ENCODE data around the gene CHPF.
A peak's percentile ranks its signal among the peaks of the same experiment; 100 is the strongest.

CHPF gene

GRCh38 chr2:219509780-219510511 lies 33.7 kb downstream of the CHPF start:
- H3K27me3 Mint-ChIP-seq = peaks cover 42% of the 10 kb centered on the region
- peak overlapping the region; percentile 20 for H3K4me3 Mint-ChIP-seq
- H3K4me1 Mint-ChIP-seq (ENCODE audit: low read depth) = peaks cover 13% of the 10 kb centered on the region
- no peak overlapping the region for H3K27ac Mint-ChIP-seq
- peaks cover 10% of the 10 kb centered on the region for H3K36me3 Mint-ChIP-seq (ENCODE audit: low read depth)
- no peaks in the 10 kb centered on the region for H3K9me3 Mint-ChIP-seq

DNA sequence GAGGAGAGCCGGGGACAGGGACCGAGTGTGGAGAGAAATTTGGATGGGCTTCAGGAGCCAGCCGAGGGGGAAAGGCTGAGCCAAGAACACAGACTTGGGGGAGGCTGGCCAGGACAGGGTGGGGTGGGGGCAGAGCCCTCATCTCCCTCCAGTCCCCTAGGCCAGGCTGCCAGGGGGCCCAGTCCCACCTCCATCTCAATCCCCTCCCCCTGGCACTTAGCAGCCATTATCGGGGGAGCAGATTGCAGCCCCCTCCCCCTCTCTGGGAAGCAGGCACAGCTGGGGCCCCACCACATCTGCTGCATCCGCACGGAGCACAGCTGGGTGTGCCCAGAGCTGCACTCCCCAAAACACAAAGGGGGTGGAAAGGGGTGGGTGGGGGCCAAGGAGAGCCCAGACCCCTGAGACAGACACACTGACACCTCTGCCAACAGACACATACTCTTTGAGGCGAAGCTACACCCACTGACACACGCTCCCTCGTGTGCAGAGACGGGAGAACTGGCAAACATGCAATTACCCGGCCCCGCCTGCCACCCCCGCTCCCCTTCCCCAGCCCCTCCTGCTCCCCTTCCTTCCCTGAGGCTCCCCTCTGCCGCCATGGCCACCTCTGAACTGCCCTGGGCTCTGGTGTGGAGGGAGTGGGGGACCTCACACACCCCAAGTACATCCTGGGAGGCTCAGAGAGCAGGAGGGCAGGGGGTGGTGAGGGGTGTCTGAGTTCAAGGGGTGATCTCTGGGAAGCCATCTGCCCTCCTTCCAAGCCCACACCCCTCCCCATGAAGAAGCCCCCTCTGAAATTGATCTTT lies 34.4 kb downstream of the CHPF start:
- no peaks in the 10 kb centered on the region for H3K9me3 Mint-ChIP-seq
- peak overlapping the region; percentile 20 for H3K4me3 Mint-ChIP-seq
- peaks cover 39% of the 10 kb centered on the region for H3K27me3 Mint-ChIP-seq
- H3K27ac Mint-ChIP-seq = no peak overlapping the region
- peaks cover 17% of the 10 kb centered on the region for H3K36me3 Mint-ChIP-seq (ENCODE audit: low read depth)
- peaks cover 13% of the 10 kb centered on the region for H3K4me1 Mint-ChIP-seq (ENCODE audit: low read depth)

GRCh38 chr2:219508444-219508734 lies 35.2 kb downstream of the CHPF start:
- no peak overlapping the region for H3K27ac Mint-ChIP-seq
- peaks cover 17% of the 10 kb centered on the region for H3K36me3 Mint-ChIP-seq (ENCODE audit: low read depth)
- peaks cover 31% of the 10 kb centered on the region for H3K27me3 Mint-ChIP-seq
- H3K4me3 Mint-ChIP-seq = no peak overlapping the region
- peaks cover 10% of the 10 kb centered on the region for H3K4me1 Mint-ChIP-seq (ENCODE audit: low read depth)
- no peaks in the 10 kb centered on the region for H3K9me3 Mint-ChIP-seq

DNA sequence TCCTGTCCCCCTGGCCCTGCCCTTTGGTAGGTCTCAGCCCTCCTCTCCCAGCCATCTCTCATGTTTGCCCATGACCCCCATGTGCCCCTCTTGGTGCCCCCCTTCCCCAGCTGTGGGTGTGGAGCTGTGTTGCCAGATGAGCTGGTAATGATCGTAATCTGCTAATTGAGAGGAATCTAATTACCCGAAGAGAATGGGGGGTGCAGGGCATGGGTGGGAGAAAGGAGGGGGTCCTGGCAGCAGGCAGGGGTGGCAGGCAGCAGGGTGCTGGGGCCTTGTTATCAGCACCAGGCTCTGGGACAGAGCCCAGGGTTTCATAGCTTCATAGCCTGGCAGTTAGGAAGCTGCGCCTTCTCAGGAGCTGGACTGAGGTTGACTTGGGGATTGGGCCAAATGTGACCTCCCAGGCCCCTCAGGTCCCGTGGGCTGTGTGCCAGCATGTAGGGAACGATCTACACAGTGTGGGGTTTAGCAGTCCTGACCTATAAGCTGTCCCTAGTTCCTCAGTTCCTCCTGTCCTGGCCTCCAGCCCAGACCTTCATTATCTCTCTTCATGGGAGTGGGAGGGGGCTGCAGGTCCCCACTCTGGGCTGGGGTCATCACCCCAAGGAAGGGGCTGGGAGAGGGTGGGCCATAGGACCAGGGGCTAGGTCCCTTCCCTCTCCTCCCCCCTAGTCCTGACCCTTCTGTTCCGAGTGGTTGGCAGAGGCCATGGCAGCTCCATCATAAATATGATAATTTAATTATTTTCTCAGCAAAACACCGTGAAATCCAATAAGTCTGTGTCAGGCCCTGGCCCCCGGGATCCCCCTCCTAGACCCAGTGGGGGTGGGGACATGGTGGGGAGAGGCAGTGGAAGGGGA lies 35.8 kb downstream of the CHPF start:
- no peak overlapping the region for H3K4me3 Mint-ChIP-seq
- H3K27me3 Mint-ChIP-seq = peaks cover 27% of the 10 kb centered on the region
- peaks cover 9% of the 10 kb centered on the region for H3K4me1 Mint-ChIP-seq (ENCODE audit: low read depth)
- H3K36me3 Mint-ChIP-seq (ENCODE audit: low read depth) = peaks cover 17% of the 10 kb centered on the region
- no peaks in the 10 kb centered on the region for H3K9me3 Mint-ChIP-seq
- no peak overlapping the region for H3K27ac Mint-ChIP-seq

DNA sequence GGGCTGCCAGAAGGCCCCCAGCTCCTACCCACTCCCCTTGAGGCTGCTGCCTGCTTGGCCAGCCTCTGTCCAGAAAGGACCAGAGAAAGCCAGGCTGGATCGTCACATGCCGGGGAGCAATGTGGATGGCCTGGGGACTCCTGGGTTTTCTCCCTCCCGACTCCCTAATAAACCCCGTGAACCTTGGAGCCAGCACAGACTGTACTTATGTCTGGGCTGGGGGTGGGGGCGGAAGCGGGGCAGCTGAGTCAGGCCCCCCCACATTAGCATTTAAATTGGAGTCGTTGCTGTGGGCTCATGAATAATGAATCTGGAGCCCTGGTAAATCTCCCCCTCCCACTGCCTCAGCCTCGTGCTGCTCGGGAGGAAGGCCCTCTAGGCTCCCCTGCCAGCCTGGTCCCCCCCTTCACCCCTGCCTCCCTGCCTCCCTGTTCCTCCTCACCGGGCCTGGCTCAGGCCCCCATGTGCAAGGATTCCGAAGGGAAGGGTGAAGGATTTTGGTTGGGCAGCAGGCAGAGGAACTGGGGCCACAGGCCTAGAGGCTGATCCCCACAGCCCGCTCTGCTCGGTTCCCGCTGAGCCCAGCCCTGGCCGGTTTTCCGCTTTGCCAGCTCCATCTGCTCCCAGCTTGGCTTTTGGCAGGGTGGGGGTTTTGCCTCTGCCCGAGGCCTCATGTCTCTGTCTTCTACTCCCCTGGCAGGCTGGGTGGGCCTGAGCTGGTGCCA lies 36.6 kb downstream of the CHPF start:
- no peaks in the 10 kb centered on the region for H3K9me3 Mint-ChIP-seq
- peaks cover 17% of the 10 kb centered on the region for H3K36me3 Mint-ChIP-seq (ENCODE audit: low read depth)
- peaks cover 9% of the 10 kb centered on the region for H3K4me1 Mint-ChIP-seq (ENCODE audit: low read depth)
- H3K27me3 Mint-ChIP-seq = peaks cover 21% of the 10 kb centered on the region
- H3K27ac Mint-ChIP-seq = no peak overlapping the region
- H3K4me3 Mint-ChIP-seq = no peak overlapping the region

- H3K4me3 Mint-ChIP-seq = no peak overlapping the region
- peaks cover 17% of the 10 kb centered on the region for H3K36me3 Mint-ChIP-seq (ENCODE audit: low read depth)
- no peaks in the 10 kb centered on the region for H3K9me3 Mint-ChIP-seq
- H3K4me1 Mint-ChIP-seq (ENCODE audit: low read depth) = peaks cover 9% of the 10 kb centered on the region
- peaks cover 19% of the 10 kb centered on the region for H3K27me3 Mint-ChIP-seq
- H3K27ac Mint-ChIP-seq = no peak overlapping the region
Observed at GRCh38 chr2:219506153-219506801, 37.3 kb downstream of the CHPF start.

DNA sequence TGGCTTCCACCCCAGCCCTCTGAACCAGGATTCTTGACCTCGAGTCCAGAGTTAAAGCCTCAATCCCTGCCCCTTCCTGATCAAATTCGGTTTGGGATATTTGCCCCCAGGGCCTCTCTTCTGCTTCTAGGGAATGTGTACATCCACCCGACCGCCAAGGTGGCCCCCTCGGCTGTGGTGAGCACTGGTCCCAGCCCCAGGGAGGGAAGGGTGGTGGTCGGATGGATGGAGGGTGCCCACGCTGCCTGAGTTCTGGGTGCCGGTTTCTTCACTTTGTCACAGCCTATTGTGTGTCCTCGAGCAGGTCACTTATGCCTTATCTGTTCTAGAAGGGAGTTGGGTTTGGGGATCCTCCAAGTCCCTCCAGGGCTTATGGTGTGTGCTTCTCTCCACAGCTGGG lies 38.0 kb downstream of the CHPF start:
- peaks cover 9% of the 10 kb centered on the region for H3K4me1 Mint-ChIP-seq (ENCODE audit: low read depth)
- H3K27ac Mint-ChIP-seq = no peak overlapping the region
- no peak overlapping the region for H3K4me3 Mint-ChIP-seq
- H3K36me3 Mint-ChIP-seq (ENCODE audit: low read depth) = peaks cover 17% of the 10 kb centered on the region
- H3K9me3 Mint-ChIP-seq = no peaks in the 10 kb centered on the region
- H3K27me3 Mint-ChIP-seq = peaks cover 12% of the 10 kb centered on the region

GRCh38 chr2:219502618-219503017 lies 41.0 kb downstream of the CHPF start:
- Mint-ChIP-seq H3K4me1 (ENCODE audit: low read depth) (peaks cover 27% of the 10 kb centered on the region), H3K9me3 (no peaks in the 10 kb centered on the region), H3K36me3 (ENCODE audit: low read depth) (peaks cover 17% of the 10 kb centered on the region), H3K4me3 (no peak overlapping the region), H3K27ac (no peak overlapping the region), H3K27me3 (peaks cover 7% of the 10 kb centered on the region)

GRCh38 chr2:219501849-219502248 lies 41.8 kb downstream of the CHPF start:
- Mint-ChIP-seq H3K4me1 (ENCODE audit: low read depth) (peaks cover 32% of the 10 kb centered on the region), H3K4me3 (no peak overlapping the region)

DNA sequence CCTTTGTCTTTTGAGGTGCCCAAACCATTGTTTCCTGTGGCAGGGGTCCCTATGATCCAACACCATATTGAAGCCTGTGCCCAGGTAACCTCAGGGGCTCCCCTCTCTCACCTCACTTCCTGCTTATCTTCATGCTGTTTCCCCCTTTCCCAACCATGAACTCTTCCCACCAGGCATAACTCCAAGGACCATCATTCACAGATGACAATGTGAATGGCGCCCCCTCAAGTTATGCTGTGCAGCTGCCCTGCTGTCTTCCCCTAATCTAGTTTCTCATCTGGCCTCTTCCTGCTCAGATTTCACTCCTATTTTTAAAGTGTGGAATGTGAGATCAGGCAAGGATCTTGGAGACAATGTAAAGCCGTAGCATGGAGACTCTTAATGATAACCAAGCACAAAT lies 43.5 kb downstream of the CHPF start:
- H3K4me3 Mint-ChIP-seq = peak overlapping the region; percentile 94
- H3K36me3 Mint-ChIP-seq (ENCODE audit: low read depth) = peaks cover 7% of the 10 kb centered on the region
- peaks cover 32% of the 10 kb centered on the region for H3K4me1 Mint-ChIP-seq (ENCODE audit: low read depth)
- no peak overlapping the region for H3K27ac Mint-ChIP-seq
- H3K27me3 Mint-ChIP-seq = peaks cover 25% of the 10 kb centered on the region
- H3K9me3 Mint-ChIP-seq = no peaks in the 10 kb centered on the region

More at GRCh38 chr2:219501849-219502248, 41.8 kb downstream of the CHPF start:
- Mint-ChIP-seq H3K36me3 (ENCODE audit: low read depth) (peaks cover 17% of the 10 kb centered on the region), H3K27ac (no peak overlapping the region), H3K27me3 (peaks cover 12% of the 10 kb centered on the region), H3K9me3 (no peaks in the 10 kb centered on the region)

GRCh38 chr2:219499555-219499954 lies 44.1 kb downstream of the CHPF start:
- Mint-ChIP-seq H3K27me3 (peaks cover 30% of the 10 kb centered on the region), H3K27ac (peak overlapping the region; percentile 87), H3K9me3 (no peaks in the 10 kb centered on the region), H3K4me1 (ENCODE audit: low read depth) (peaks cover 32% of the 10 kb centered on the region), H3K36me3 (ENCODE audit: low read depth) (peaks cover 3% of the 10 kb centered on the region), H3K4me3 (peak overlapping the region; percentile 94)

DNA sequence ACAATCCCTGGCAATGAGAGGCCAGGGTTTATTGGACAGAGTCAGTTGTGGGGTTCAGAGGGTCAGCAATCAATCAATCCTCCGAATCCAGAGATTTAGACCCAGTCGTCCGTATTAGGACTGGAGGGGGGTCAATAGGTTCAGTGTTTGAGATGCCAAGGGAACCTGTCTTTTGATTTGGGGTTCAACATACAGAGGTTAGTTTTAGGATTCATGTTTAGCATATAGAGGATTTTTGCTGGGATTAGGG lies 44.6 kb downstream of the CHPF start:
- peaks cover 31% of the 10 kb centered on the region for H3K27me3 Mint-ChIP-seq
- no peaks in the 10 kb centered on the region for H3K36me3 Mint-ChIP-seq (ENCODE audit: low read depth)
- peaks cover 32% of the 10 kb centered on the region for H3K4me1 Mint-ChIP-seq (ENCODE audit: low read depth)
- H3K4me3 Mint-ChIP-seq = peak overlapping the region; percentile 94
- no peaks in the 10 kb centered on the region for H3K9me3 Mint-ChIP-seq
- peak overlapping the region; percentile 87 for H3K27ac Mint-ChIP-seq

DNA sequence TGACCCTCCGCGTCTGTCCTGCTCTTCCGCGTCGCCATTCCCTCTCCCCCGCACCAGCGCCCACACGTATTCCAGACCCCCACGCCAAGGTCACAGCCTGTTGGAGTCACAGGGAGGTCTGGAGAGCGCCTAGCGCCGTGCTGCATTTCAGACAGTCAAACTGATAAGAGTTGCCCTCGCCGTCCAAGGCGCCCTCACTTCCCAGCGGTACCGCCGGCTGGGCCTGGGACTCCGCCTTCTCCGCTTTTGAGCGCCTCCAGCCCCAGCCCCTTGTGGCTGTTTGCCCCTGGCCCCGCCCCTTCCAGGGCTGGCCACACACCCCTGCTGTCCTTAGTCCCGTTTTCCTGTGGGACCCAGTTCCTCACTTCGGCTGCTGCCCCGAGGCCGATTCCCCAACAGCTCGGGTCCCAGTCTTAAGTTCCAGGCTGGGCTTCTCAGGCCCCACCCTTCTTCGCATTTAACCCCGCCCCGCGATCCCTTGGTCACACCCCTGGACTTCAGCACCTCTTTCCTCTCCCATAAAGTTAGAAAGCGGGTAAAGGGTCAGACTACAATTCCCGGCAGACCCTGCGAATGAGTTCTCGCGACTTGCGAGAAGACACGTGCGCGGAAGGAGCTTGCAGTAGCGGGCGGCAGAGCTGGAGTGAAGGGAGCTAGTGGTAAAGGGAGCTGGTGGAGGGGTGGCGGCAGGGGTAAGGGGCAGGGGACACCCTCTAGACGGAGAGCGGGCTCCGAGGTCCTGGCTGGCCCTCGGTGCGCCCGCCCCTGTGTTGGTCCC lies 45.1 kb downstream of the CHPF start, which contains the start of gene GMPPA:
TSS of gene GMPPA (plus strand) at position 612 of the 778 bp plus-strand sequence. CDS start 1,085 bp downstream, outside the sequence.
- Mint-ChIP-seq H3K36me3 (ENCODE audit: low read depth) (no peaks in the 10 kb centered on the region), H3K9me3 (no peaks in the 10 kb centered on the region), H3K27me3 (peaks cover 34% of the 10 kb centered on the region), H3K4me1 (ENCODE audit: low read depth) (peaks cover 32% of the 10 kb centered on the region), H3K27ac (peak within 1 kb of the TSS; percentile 87), H3K4me3 (peak within 1 kb of the TSS; percentile 94)
